ENCODE data around the gene EGFR.

GRCh38 chr7:54995610-54996363 is 23.0 kb upstream of the EGFR start:
- TF ChIP-seq POLR2AphosphoS5 (IDR thresholded peaks at IDR 0.05; ENCODE audit: low read depth, low read length) (no peak), SIN3A (IDR thresholded peaks at IDR 0.05; ENCODE audit: borderline replicate concordance, insufficient read depth, low read length) (no peak), TAF1 (IDR thresholded peaks at IDR 0.05; ENCODE audit: borderline replicate concordance, insufficient read depth, low read length) (no peak), REST (IDR thresholded peaks at IDR 0.05; ENCODE audit: insufficient read depth in 1 of 2, low read depth in 2 of 2, low read length in 2 of 2) (no peak), FOXP2 (optimal IDR thresholded peaks at IDR 0.05; ENCODE audit: borderline replicate concordance, extremely low read depth, extremely low read length, insufficient read depth) (no peak)

All from PFSK-1 (cell line).